ENCODE data around the gene MCMBP. TPM values are rescaled to one million over a fixed set of nuclear protein-coding genes. Genes with fewer than 3 reads are reported as not detected.
"Not testable (repeated sequence)": the region's sequence is repeated elsewhere in the genome, so short reads cannot be mapped to it uniquely, and the experiment has no call there.

MCMBP gene
- total RNA-seq: 43.2 and 56.1 TPM in 2 replicates

- TF ChIP-seq CTCF (IDR thresholded peaks at IDR 0.05; ENCODE audit: insufficient read depth, low read depth, low read length): no peak
- H3K4me3 ChIP-seq (ENCODE audit: low read depth, low read length): peak within 1 kb of the TSS; percentile 87
- DNase-seq (ENCODE audit: low read depth): no peak
Measured at GRCh38 chr10:119872610-119872859, at the start of gene MCMBP. MCMBP (minus strand) TSS chr10:119872843; CDS start chr10:119872584, 259 bp downstream.

- no peak for DNase-seq (ENCODE audit: low read depth)
- no peak for TF ChIP-seq CTCF (IDR thresholded peaks at IDR 0.05; ENCODE audit: insufficient read depth, low read depth, low read length)
- H3K4me3 ChIP-seq (ENCODE audit: low read depth, low read length): no peak overlapping the region
Measured at GRCh38 chr10:119919826-119920225, 47.2 kb upstream of the MCMBP start.

- peak; percentile 29 for DNase-seq (ENCODE audit: low read depth)
- TF ChIP-seq CTCF (IDR thresholded peaks at IDR 0.05; ENCODE audit: insufficient read depth, low read depth, low read length): no peak
- H3K4me3 ChIP-seq (ENCODE audit: low read depth, low read length): no peak overlapping the region
Measured at GRCh38 chr10:119919271-119919670, 46.6 kb upstream of the MCMBP start.

- TF ChIP-seq CTCF (IDR thresholded peaks at IDR 0.05; ENCODE audit: insufficient read depth, low read depth, low read length): peak; percentile 21
- no peak overlapping the region for H3K4me3 ChIP-seq (ENCODE audit: low read depth, low read length)
- peak; percentile 11 for DNase-seq (ENCODE audit: low read depth)
Measured at GRCh38 chr10:119917777-119918176, 45.1 kb upstream of the MCMBP start.

- no peak overlapping the region for H3K4me3 ChIP-seq (ENCODE audit: low read depth, low read length)
- DNase-seq (ENCODE audit: low read depth): no peak
- no peak for TF ChIP-seq CTCF (IDR thresholded peaks at IDR 0.05; ENCODE audit: insufficient read depth, low read depth, low read length)
Measured at GRCh38 chr10:119910689-119911088, 38.0 kb upstream of the MCMBP start.

- peak; percentile 59 for DNase-seq (ENCODE audit: low read depth)
- no peak overlapping the region for H3K4me3 ChIP-seq (ENCODE audit: low read depth, low read length)
- TF ChIP-seq CTCF (IDR thresholded peaks at IDR 0.05; ENCODE audit: insufficient read depth, low read depth, low read length): no peak
Measured at GRCh38 chr10:119908166-119908565, 35.5 kb upstream of the MCMBP start.

- not testable (repeated sequence) for DNase-seq (ENCODE audit: low read depth)
Measured at GRCh38 chr10:119907695-119908094, 35.1 kb upstream of the MCMBP start.

More at GRCh38 chr10:119907695-119908094, 35.1 kb upstream of the MCMBP start:
- not testable (repeated sequence) for H3K4me3 ChIP-seq (ENCODE audit: low read depth, low read length)
